SU-DHL-6 (cell line): ENCODE measurements around the gene HMG20B.

Experiments
- EZH2phosphoT487 ChIP-seq: fragments of 200-600 bp; sonication (generic), shearing (Covaris generic); conservative IDR thresholded peaks from 2 replicates; pipeline ENCODE4 v1.6.1; 2018; ENCODE audit warnings: mild to moderate bottlenecking, antibody characterized with exemption, low read length, moderate library complexity, mixed read lengths
- TF ChIP-seq, protein P1 (sequence below): fragments of 200-600 bp; sonication (generic); IDR thresholded peaks from one replicate; pipeline ENCODE4 v1.5.1; 2017; ENCODE audit warnings: antibody characterized with exemption, mild to moderate bottlenecking, low read length, moderate library complexity; ENCODE audit not compliant: insufficient read depth, poor library complexity, severe bottlenecking

DNA sequence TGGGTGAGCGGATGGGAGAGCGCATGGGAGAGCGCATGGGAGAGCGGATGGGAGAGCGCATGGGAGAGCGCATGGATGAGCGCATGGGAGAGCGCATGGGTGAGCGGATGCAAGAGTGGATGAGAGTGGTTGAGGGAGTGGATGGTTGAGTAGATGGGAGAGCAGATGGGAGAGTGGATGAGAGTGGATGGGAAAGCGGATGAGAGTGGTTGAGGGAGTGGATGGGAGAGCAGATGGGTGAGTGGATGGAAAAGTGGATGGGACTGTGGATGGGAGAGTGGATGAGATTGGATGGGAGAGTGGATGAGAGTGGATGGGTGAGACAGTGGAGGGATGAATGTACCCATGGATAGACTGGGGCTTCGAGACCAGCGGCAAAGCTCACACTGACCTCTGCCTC is 42.4 kb upstream of the HMG20B start:
- TF ChIP-seq, protein P1, sequence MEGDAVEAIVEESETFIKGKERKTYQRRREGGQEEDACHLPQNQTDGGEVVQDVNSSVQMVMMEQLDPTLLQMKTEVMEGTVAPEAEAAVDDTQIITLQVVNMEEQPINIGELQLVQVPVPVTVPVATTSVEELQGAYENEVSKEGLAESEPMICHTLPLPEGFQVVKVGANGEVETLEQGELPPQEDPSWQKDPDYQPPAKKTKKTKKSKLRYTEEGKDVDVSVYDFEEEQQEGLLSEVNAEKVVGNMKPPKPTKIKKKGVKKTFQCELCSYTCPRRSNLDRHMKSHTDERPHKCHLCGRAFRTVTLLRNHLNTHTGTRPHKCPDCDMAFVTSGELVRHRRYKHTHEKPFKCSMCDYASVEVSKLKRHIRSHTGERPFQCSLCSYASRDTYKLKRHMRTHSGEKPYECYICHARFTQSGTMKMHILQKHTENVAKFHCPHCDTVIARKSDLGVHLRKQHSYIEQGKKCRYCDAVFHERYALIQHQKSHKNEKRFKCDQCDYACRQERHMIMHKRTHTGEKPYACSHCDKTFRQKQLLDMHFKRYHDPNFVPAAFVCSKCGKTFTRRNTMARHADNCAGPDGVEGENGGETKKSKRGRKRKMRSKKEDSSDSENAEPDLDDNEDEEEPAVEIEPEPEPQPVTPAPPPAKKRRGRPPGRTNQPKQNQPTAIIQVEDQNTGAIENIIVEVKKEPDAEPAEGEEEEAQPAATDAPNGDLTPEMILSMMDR, result no peak
- no peak for TF ChIP-seq EZH2phosphoT487
